K562 (cell line): Measurements from ENCODE around the gene UBE2L5. TPM values are rescaled to one million over a fixed set of nuclear protein-coding genes. Genes with fewer than 3 reads are reported as not detected.
"Not testable (repeated sequence)": the region's sequence is repeated elsewhere in the genome, so short reads cannot be mapped to it uniquely, and the experiment has no call there.

Experiments
- ATAC-seq: fragments of 200-7000 bp; cut with Tn5 transposase; 3 replicates; pipeline ENCODE4 v1.9.1; 2020; ENCODE audit warnings: moderate library complexity
- BruUV-seq: library from RNA; stranded (reverse); fragments of 400-500 nt; replicated peaks from 2 replicates; lab custom pipeline; 2021; lab: Mats Ljungman, UMichigan
- CTCF ChIA-PET: fragments of 300-600 bp; formaldehyde crosslinking; extraction: SDS; loops from one replicate; lab custom pipeline; 2021; ENCODE audit warnings: low intra/inter-chr PET ratio; lab: Yijun Ruan, JAX
- POLR2A ChIA-PET: fragments of 300-600, 350-650 bp; sonication (Branson Sonifier 250); formaldehyde crosslinking; extraction: SDS; loops from one replicate; lab custom pipeline; 2021; ENCODE audit warnings: antibody characterized with exemption, inconsistent platforms; lab: Yijun Ruan, JAX
- DNase-seq, 4 experiments: peaks; one replicate each; pipeline versions ENCODE4 v3.0.0 to v3.0.0-alpha.2; 2011 to 2018; ENCODE audit warnings: low spot score in 3 of 4, mixed read lengths in 3 of 4; ENCODE audit errors: extremely low read depth in 1 of 4
- FAIRE-seq: peaks from 2 replicates; lab custom pipeline; 2011; peaks lifted over from hg19 to GRCh38; lab: Jason Lieb, UNC
- H2AFZ ChIP-seq: 2 replicates; pipeline ENCODE4 v1.6.0; 2011; ENCODE audit warnings: low read depth, low read length, control low read depth, inconsistent platforms
- H3K27ac ChIP-seq: fragments of 200-600 bp; 3 replicates; pipeline ENCODE4 v1.8.0; 2011; ENCODE audit warnings: low read depth, mild to moderate bottlenecking, control low read depth, inconsistent platforms, low read length, moderate library complexity, mixed read lengths; ENCODE audit errors: extremely low read depth
- H3K27me3 ChIP-seq, 2 experiments: fragments of 300-600 bp in 1 of 2; 2 replicates in 1 of 2; 3 replicates in 1 of 2; pipeline versions ENCODE4 v1.6.0 to v1.8.0; 2011; ENCODE audit warnings: inconsistent platforms in 2 of 2, low read length in 2 of 2, mild to moderate bottlenecking in 1 of 2, mixed read lengths in 1 of 2, moderate library complexity in 1 of 2; ENCODE audit not compliant: control insufficient read depth in 2 of 2, insufficient read depth in 2 of 2
- H3K36me3 ChIP-seq: fragments of 300-600 bp; 3 replicates; pipeline ENCODE4 v1.8.0; 2011; ENCODE audit warnings: mild to moderate bottlenecking, low read length, inconsistent platforms; ENCODE audit not compliant: control insufficient read depth, insufficient read depth
- H3K4me1 ChIP-seq, 2 experiments: fragments of 200-600 bp in 1 of 2; replicated peaks in 1 of 2; 2 replicates in 1 of 2; 3 replicates in 1 of 2; pipeline versions ENCODE4 v1.5.1 to v1.8.0; 2011; ENCODE audit warnings: inconsistent platforms in 2 of 2, low read length in 2 of 2, mild to moderate bottlenecking in 1 of 2, mixed read lengths in 1 of 2, moderate library complexity in 1 of 2; ENCODE audit not compliant: control insufficient read depth in 2 of 2, insufficient read depth in 2 of 2
- H3K4me2 ChIP-seq: 2 replicates; pipeline ENCODE4 v1.6.1; 2011; ENCODE audit warnings: low read length, control low read depth, inconsistent platforms, mixed read lengths; ENCODE audit not compliant: insufficient read depth
- H3K4me3 ChIP-seq: fragments of 200-600 bp; sonication (generic), shearing (Covaris generic); 2 replicates; pipeline ENCODE4 v1.5.1; 2016; ENCODE audit warnings: control low read depth, inconsistent platforms
- H3K79me2 ChIP-seq: fragments of 200-600 bp; 3 replicates; pipeline ENCODE4 v1.8.0; 2011; ENCODE audit warnings: low read length, inconsistent platforms; ENCODE audit not compliant: control insufficient read depth, insufficient read depth
- H3K9ac ChIP-seq, 2 experiments: 2 replicates each; pipeline versions ENCODE4 v1.6.0 to v1.6.1; 2011; ENCODE audit warnings: low read depth in 2 of 2, low read length in 2 of 2, control low read depth in 1 of 2, inconsistent platforms in 1 of 2, mild to moderate bottlenecking in 1 of 2, mixed read lengths in 1 of 2; ENCODE audit not compliant: insufficient read depth in 1 of 2
- H3K9me1 ChIP-seq: one replicate; pipeline ENCODE4 v1.6.0; 2011; ENCODE audit warnings: inconsistent platforms, mild to moderate bottlenecking, low read length, moderate library complexity; ENCODE audit not compliant: control insufficient read depth, insufficient read depth
- H3K9me3 ChIP-seq: replicated peaks from 2 replicates; pipeline ENCODE4 v1.5.1; 2011; ENCODE audit warnings: low read depth, low read length, inconsistent platforms; ENCODE audit not compliant: control insufficient read depth, insufficient read depth
- H4K20me1 ChIP-seq: replicated peaks from 2 replicates; pipeline ENCODE4 v1.6.1; 2011; ENCODE audit warnings: low read length, inconsistent platforms, mixed read lengths; ENCODE audit not compliant: control insufficient read depth, insufficient read depth
- RBFOX2 ChIP-seq: fragments of 200-400 bp; formaldehyde crosslinking; IDR thresholded peaks from 2 replicates; pipeline ENCODE4 v1.6.1; 2017; ENCODE audit warnings: low read depth, mild to moderate bottlenecking, low read length, moderate library complexity
- WGBS: fragments of 100-300 bp; shearing (Covaris generic); methylation state at CpG from one replicate; pipeline ENCODE4 v1.1.6; 2016; ENCODE audit warnings: low coverage, mixed read lengths; ENCODE audit not compliant: insufficient coverage; ENCODE audit errors: missing lambda C conversion rate; 5-methylcytosine and 5-hydroxymethylcytosine counted together
- in situ Hi-C: fragments of 300-500 bp; cut with MboI; formaldehyde crosslinking; loops from 4 replicates; pipeline ENCODE4 v1.15.0; 2018; ENCODE audit warnings: inconsistent platforms, mixed read lengths
- intact Hi-C: fragments of 100-400 bp; cut with micrococcal nuclease; formaldehyde crosslinking; loops from 2 replicates; pipeline ENCODE4 v1.14.2; 2022
- polyA plus RNA-seq, 8 experiments: library from polyadenylated mRNA; depleted of rRNA in 4 of 8; stranded (reverse) in 5 of 8; unstranded in 3 of 8; fragments of >200 nt; fragmentation: Nextera tagmentation in 2 of 8; fragmentation: Illumina TruSeq in 1 of 8; extraction: Ambion mirVana in 2 of 8; extraction: Trizol in 1 of 8; gene quantifications; 2 replicates each; pipeline versions ENCODE4 v1.2.1 to v1.2.3, GENCODE V29; 2011 to 2014; ENCODE audit warnings: inconsistent platforms in 1 of 8, missing spikeins in 1 of 8
- total RNA-seq, 7 experiments: library from RNA; depleted of rRNA in 6 of 7; stranded (reverse); fragments of >200 nt in 6 of 7; fragmentation: Illumina TruSeq in 2 of 7; extraction: Trizol in 2 of 7; gene quantifications; 2 replicates each; pipeline versions ENCODE4 v1.2.1 to v1.2.3, GENCODE V29; 2011 to 2021; ENCODE audit warnings: low replicate concordance in 1 of 7
- TF ChIP-seq, protein P1 (sequence below): sonication (generic); formaldehyde crosslinking; IDR thresholded peaks from 2 replicates; pipeline ENCODE4 v1.8.0; 2023; ENCODE audit warnings: missing genetic modification reagents, mild to moderate bottlenecking, borderline replicate concordance

UBE2L5 gene
- total and polyA plus RNA-seq, 9 of the 15 experiments (the other 6 are each of a cell fraction or from before 2014, with no cell fraction given), result 0.22 to 1.5 (median 0.86) TPM; not detected in 6

- TF ChIP-seq, protein P1, sequence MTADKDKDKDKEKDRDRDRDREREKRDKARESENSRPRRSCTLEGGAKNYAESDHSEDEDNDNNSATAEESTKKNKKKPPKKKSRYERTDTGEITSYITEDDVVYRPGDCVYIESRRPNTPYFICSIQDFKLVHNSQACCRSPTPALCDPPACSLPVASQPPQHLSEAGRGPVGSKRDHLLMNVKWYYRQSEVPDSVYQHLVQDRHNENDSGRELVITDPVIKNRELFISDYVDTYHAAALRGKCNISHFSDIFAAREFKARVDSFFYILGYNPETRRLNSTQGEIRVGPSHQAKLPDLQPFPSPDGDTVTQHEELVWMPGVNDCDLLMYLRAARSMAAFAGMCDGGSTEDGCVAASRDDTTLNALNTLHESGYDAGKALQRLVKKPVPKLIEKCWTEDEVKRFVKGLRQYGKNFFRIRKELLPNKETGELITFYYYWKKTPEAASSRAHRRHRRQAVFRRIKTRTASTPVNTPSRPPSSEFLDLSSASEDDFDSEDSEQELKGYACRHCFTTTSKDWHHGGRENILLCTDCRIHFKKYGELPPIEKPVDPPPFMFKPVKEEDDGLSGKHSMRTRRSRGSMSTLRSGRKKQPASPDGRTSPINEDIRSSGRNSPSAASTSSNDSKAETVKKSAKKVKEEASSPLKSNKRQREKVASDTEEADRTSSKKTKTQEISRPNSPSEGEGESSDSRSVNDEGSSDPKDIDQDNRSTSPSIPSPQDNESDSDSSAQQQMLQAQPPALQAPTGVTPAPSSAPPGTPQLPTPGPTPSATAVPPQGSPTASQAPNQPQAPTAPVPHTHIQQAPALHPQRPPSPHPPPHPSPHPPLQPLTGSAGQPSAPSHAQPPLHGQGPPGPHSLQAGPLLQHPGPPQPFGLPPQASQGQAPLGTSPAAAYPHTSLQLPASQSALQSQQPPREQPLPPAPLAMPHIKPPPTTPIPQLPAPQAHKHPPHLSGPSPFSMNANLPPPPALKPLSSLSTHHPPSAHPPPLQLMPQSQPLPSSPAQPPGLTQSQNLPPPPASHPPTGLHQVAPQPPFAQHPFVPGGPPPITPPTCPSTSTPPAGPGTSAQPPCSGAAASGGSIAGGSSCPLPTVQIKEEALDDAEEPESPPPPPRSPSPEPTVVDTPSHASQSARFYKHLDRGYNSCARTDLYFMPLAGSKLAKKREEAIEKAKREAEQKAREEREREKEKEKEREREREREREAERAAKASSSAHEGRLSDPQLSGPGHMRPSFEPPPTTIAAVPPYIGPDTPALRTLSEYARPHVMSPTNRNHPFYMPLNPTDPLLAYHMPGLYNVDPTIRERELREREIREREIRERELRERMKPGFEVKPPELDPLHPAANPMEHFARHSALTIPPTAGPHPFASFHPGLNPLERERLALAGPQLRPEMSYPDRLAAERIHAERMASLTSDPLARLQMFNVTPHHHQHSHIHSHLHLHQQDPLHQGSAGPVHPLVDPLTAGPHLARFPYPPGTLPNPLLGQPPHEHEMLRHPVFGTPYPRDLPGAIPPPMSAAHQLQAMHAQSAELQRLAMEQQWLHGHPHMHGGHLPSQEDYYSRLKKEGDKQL, result no peak
Measured at GRCh38 chr13:30448441-30448840, 26.1 kb downstream of the UBE2L5 start (continued).

- CTCF ChIA-PET, result no interaction called here
Measured at GRCh38 chr13:30450066-30450465, 27.8 kb downstream of the UBE2L5 start.

GRCh38 chr13:30451476-30451875 is 29.2 kb downstream of the UBE2L5 start:
- H3K27me3 ChIP-seq, BruUV-seq, FAIRE-seq, H3K4me2 ChIP-seq, H3K27ac ChIP-seq, H2AFZ ChIP-seq, POLR2A ChIA-PET, intact Hi-C loops, H3K36me3 ChIP-seq, H3K9me3 ChIP-seq, H3K79me2 ChIP-seq, H3K4me1 ChIP-seq, H3K4me3 ChIP-seq, DNase-seq, CTCF ChIA-PET, in situ Hi-C loops, H3K9ac ChIP-seq, H3K9me1 ChIP-seq, ATAC-seq, H4K20me1 ChIP-seq: not testable (repeated sequence)
- WGBS, result 44% methylated on average over 9 of the region's 12 CpGs

More at GRCh38 chr13:30450066-30450465, 27.8 kb downstream of the UBE2L5 start:
- intact Hi-C loops, result no loop called here
- H3K36me3 ChIP-seq, result no peaks in the 10 kb centered on the region
- DNase-seq (no peak), ATAC-seq (no peak), FAIRE-seq (no peak)
- no peak overlapping the region for H2AFZ ChIP-seq
- H3K9me1 ChIP-seq, result no peaks in the 10 kb centered on the region
- no peaks in the 10 kb centered on the region for H3K9me3 ChIP-seq
- no peaks in the 10 kb centered on the region for H4K20me1 ChIP-seq
- H3K27me3 ChIP-seq, result no peaks in the 10 kb centered on the region; a peak in 1 of 5 replicates
- 80% methylated on average over 2 of the region's 2 CpGs for WGBS
- H3K27ac ChIP-seq, result no peak overlapping the region
- no peak for TF ChIP-seq RBFOX2
- POLR2A ChIA-PET, result no interaction called here
- no peaks in the 10 kb centered on the region for H3K79me2 ChIP-seq
- H3K4me3 ChIP-seq, result no peak overlapping the region
- BruUV-seq, result no TSS peak
- no peak overlapping the region for H3K9ac ChIP-seq
- H3K4me2 ChIP-seq, result no peak overlapping the region
- in situ Hi-C loops, result no loop called here
- peaks cover 0 to 6% of the 10 kb centered on the region in 2 experiments; a peak in 2 of 5 replicates for H3K4me1 ChIP-seq
